Islet precursor cell (in vitro differentiated cells): ENCODE data around the gene PFN4.
"Not testable (repeated sequence)": the region's sequence is repeated elsewhere in the genome, so short reads cannot be mapped to it uniquely, and the experiment has no call there.

ENCODE experiments used
- DNase-seq: peaks from one replicate; pipeline ENCODE4 v3.0.0-alpha.2; 2018

PFN4 gene

GRCh38 chr2:24110660-24111303, 12.4 kb downstream of the PFN4 start:
- DNase-seq, result no peak

GRCh38 chr2:24109431-24109830, 13.7 kb downstream of the PFN4 start:
- DNase-seq, result not testable (repeated sequence)

GRCh38 chr2:24107336-24107735, 15.8 kb downstream of the PFN4 start:
- no peak for DNase-seq

- DNase-seq, result no peak
Observed at GRCh38 chr2:24106786-24107185, 16.3 kb downstream of the PFN4 start.

- DNase-seq, result no peak
Observed at GRCh38 chr2:24105816-24106215, 17.3 kb downstream of the PFN4 start.

GRCh38 chr2:24104906-24105305, 18.2 kb downstream of the PFN4 start:
- DNase-seq, result no peak

- no peak for DNase-seq
Observed at GRCh38 chr2:24104110-24104650, 19.0 kb downstream of the PFN4 start.

- DNase-seq, result no peak
Observed at GRCh38 chr2:24102677-24103076, 20.5 kb downstream of the PFN4 start.

GRCh38 chr2:24101992-24102391, 21.1 kb downstream of the PFN4 start:
- DNase-seq, result no peak

- DNase-seq, result not testable (repeated sequence)
Observed at GRCh38 chr2:24100732-24101131, 22.4 kb downstream of the PFN4 start.

GRCh38 chr2:24095171-24095677, 27.9 kb downstream of the PFN4 start:
- not testable (repeated sequence) for DNase-seq

- DNase-seq, result not testable (repeated sequence)
Observed at GRCh38 chr2:24093270-24093669, 29.9 kb downstream of the PFN4 start.

- DNase-seq, result no peak
Observed at GRCh38 chr2:24088821-24089359, 34.2 kb downstream of the PFN4 start.

- no peak for DNase-seq
Observed at GRCh38 chr2:24087032-24087431, 36.1 kb downstream of the PFN4 start.

GRCh38 chr2:24086241-24086640, 36.9 kb downstream of the PFN4 start:
- DNase-seq, result no peak

GRCh38 chr2:24085200-24085489, 38.0 kb downstream of the PFN4 start:
- DNase-seq, result no peak

GRCh38 chr2:24084386-24085199, 38.5 kb downstream of the PFN4 start, which contains the start of gene TP53I3:
TP53I3 (minus strand) TSS chr2:24084834; CDS start chr2:24084326, 508 bp downstream.
- peak; percentile 96 for DNase-seq

- peak; percentile 97 for DNase-seq
Observed at GRCh38 chr2:24083567-24084385, 39.4 kb downstream of the PFN4 start.

- DNase-seq, result no peak
Observed at GRCh38 chr2:24082787-24083566, 40.2 kb downstream of the PFN4 start.

GRCh38 chr2:24080701-24081100, 42.4 kb downstream of the PFN4 start:
- no peak for DNase-seq

- DNase-seq, result no peak
Observed at GRCh38 chr2:24077879-24078278, 45.3 kb downstream of the PFN4 start.

GRCh38 chr2:24077535-24077877, 45.6 kb downstream of the PFN4 start:
- no peak for DNase-seq
